Common myeloid progenitor, CD34-positive (primary cell): ENCODE data around the gene TNS4.
A peak's percentile ranks its signal among the peaks of the same experiment; 100 is the strongest.

Source experiments
- CTCF ChIA-PET: fragments of 350-600 bp; sonication (Branson Sonifier 250); formaldehyde crosslinking; loops from one replicate; lab custom pipeline; 2021; ENCODE audit warnings: antibody characterized with exemption; lab: Charles Lee
- POLR2A ChIA-PET: fragments of 350-600 bp; sonication (Branson Sonifier 250); formaldehyde crosslinking; loops from one replicate; lab custom pipeline; 2021; ENCODE audit warnings: antibody characterized with exemption; lab: Charles Lee
- DNase-seq, 3 donors: peaks; one replicate each; pipeline versions ENCODE4 v3.0.0 to v3.0.0-alpha.2; 2013
- H3K27ac ChIP-seq, 2 experiments: 1 replicate in 1 of 2; 2 replicates in 1 of 2; pipeline ENCODE4 v1.7.0; 2013; ENCODE audit warnings: inconsistent platforms in 2 of 2, low read length in 2 of 2, mild to moderate bottlenecking in 2 of 2, low read depth in 1 of 2, moderate library complexity in 1 of 2; ENCODE audit not compliant: severe bottlenecking in 2 of 2, insufficient read depth in 1 of 2, poor library complexity in 1 of 2
- H3K27me3 ChIP-seq, 5 experiments: replicated peaks in 2 of 5; 1 replicate in 3 of 5; 2 replicates in 2 of 5; pipeline versions ENCODE4 v1.6.1 to v1.7.0; 2013; ENCODE audit warnings: low read length in 4 of 5, mild to moderate bottlenecking in 2 of 5, moderate library complexity in 2 of 5, inconsistent platforms in 1 of 5; ENCODE audit not compliant: insufficient read depth in 5 of 5, control insufficient read depth in 4 of 5
- H3K36me3 ChIP-seq, 4 experiments: 1 replicate in 2 of 4; 2 replicates in 2 of 4; pipeline versions ENCODE4 v1.6.1 to v1.7.0; 2013; ENCODE audit warnings: low read length in 3 of 4, control low read depth in 1 of 4, mild to moderate bottlenecking in 1 of 4; ENCODE audit not compliant: control insufficient read depth in 4 of 4, insufficient read depth in 4 of 4
- H3K4me1 ChIP-seq, 4 experiments: 1 replicate in 3 of 4; 2 replicates in 1 of 4; pipeline versions ENCODE4 v1.6.1 to v1.7.1; 2013; ENCODE audit warnings: low read length in 3 of 4, mild to moderate bottlenecking in 3 of 4, control low read depth in 1 of 4, inconsistent platforms in 1 of 4, moderate library complexity in 1 of 4; ENCODE audit not compliant: control insufficient read depth in 4 of 4, insufficient read depth in 4 of 4; ENCODE audit errors: control extremely low read depth in 1 of 4
- H3K4me3 ChIP-seq, 7 experiments: 1 replicate in 4 of 7; 2 replicates in 3 of 7; pipeline versions ENCODE4 v1.5.1 to v1.7.0; 2013; ENCODE audit warnings: mild to moderate bottlenecking in 7 of 7, low read length in 6 of 7, moderate library complexity in 6 of 7, inconsistent platforms in 2 of 7, low read depth in 2 of 7, control low read depth in 1 of 7; ENCODE audit not compliant: insufficient read depth in 4 of 7, control insufficient read depth in 1 of 7; ENCODE audit errors: extremely low read depth in 1 of 7
- H3K9me3 ChIP-seq, 5 experiments: 1 replicate in 4 of 5; 2 replicates in 1 of 5; pipeline versions ENCODE4 v1.6.1 to v1.7.1; 2013; ENCODE audit warnings: low read length in 4 of 5, mild to moderate bottlenecking in 2 of 5, inconsistent platforms in 1 of 5, low read depth in 1 of 5, moderate library complexity in 1 of 5; ENCODE audit not compliant: control insufficient read depth in 4 of 5, insufficient read depth in 2 of 5; ENCODE audit errors: control extremely low read depth in 1 of 5
- WGBS: methylation state at CpG from one replicate; pipeline ENCODE4 v1.1.5; 2013; ENCODE audit not compliant: insufficient coverage; 5-methylcytosine and 5-hydroxymethylcytosine counted together

The TNS4 gene

DNA sequence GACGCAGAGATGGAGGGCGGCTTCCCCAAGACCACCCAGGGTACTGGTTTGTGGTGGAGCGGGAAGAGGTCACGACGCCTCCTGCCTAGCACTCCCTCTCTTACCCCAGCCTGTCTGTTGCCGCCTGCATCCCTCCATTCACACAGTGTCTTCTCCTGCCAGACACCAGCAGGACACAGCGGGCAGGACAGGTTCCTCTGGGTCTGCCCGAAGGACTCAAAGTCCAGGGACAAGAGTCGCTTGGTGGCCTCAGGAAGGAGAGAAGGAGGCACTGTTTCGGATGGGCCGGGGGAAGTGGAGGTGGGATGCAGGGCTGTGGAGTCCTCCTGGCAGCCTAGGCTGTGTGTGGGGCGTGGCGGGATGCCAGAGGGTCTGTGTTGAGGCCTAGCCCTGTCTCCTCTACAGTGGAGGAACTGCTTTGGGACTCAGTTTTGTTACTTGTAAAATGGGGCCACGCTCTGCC lies 19.6 kb upstream of the TNS4 start:
- POLR2A ChIA-PET, result no interaction called here
- no peak for DNase-seq
- H3K36me3 ChIP-seq, result no peaks in the 10 kb centered on the region
- H3K4me1 ChIP-seq, result peaks cover 5 to 20% (median 20%) of the 10 kb centered on the region in 4 experiments
- no peak overlapping the region for H3K4me3 ChIP-seq
- CTCF ChIA-PET, result interaction anchor here (0.7 to 1.4 kb wide), 3 partner anchors 11 to 25 kb away, joined by 3 to 6 read pairs (median 3); no protein-coding TSS in a partner anchor
- peaks cover 0 to 28% (median 7%) of the 10 kb centered on the region in 5 experiments for H3K27me3 ChIP-seq
- H3K27ac ChIP-seq, result no peak overlapping the region
- H3K9me3 ChIP-seq, result peaks cover 0 to 15% (median 2%) of the 10 kb centered on the region in 5 experiments
- WGBS, result 96% methylated on average over 11 of the region's 14 CpGs

DNA sequence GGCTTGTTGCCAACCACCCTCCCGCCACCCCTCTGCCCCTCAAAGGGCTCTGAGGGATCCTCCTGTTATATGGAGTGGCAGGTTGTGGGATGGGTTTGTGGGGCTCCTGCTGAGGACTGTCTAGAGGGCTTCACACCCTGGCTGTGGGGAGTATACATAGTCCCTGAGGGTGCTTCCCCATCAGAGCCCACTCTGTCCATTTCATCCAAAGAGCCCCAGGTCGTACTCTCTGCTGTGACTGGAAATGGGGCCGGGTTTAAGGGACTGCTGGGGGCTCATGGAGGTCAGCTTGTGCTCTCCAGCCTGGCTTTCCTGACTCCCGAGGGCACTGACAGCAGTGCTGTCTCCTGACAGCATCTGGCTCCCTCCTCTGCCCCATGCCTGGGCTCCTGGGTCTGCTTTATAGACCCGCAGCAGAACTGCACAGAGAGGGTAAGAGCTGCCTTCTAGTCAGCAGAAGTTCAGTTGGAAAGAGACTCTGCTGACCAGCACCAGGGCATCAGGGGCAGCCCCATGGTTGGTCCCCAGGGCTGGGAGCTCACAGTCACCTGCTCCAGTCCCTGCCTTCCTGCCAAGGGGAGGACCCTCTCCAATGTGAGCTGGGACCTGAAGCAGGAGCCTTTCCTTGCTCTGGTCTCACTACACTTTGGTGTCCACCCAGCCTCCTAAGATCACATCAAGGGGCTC lies 17.8 kb upstream of the TNS4 start:
- Histone ChIP-seq H3K27ac (no peak overlapping the region), H3K36me3 (no peaks in the 10 kb centered on the region), H3K27me3 (peaks cover 0 to 38% (median 10%) of the 10 kb centered on the region in 5 experiments), H3K4me1 (peaks cover 5 to 31% (median 26%) of the 10 kb centered on the region in 4 experiments), H3K9me3 (peaks cover 0 to 4% (median 0%) of the 10 kb centered on the region in 5 experiments), H3K4me3 (no peak overlapping the region)
- ChIA-PET POLR2A (no interaction called here), CTCF (interaction anchor here (1.2 to 1.6 kb wide), 4 partner anchors 13 to 43 kb away, joined by 4 to 6 read pairs (median 4); no protein-coding TSS in a partner anchor)
- DNase-seq, result no peak
- WGBS, result 94% methylated on average over 3 of the region's 5 CpGs

DNA sequence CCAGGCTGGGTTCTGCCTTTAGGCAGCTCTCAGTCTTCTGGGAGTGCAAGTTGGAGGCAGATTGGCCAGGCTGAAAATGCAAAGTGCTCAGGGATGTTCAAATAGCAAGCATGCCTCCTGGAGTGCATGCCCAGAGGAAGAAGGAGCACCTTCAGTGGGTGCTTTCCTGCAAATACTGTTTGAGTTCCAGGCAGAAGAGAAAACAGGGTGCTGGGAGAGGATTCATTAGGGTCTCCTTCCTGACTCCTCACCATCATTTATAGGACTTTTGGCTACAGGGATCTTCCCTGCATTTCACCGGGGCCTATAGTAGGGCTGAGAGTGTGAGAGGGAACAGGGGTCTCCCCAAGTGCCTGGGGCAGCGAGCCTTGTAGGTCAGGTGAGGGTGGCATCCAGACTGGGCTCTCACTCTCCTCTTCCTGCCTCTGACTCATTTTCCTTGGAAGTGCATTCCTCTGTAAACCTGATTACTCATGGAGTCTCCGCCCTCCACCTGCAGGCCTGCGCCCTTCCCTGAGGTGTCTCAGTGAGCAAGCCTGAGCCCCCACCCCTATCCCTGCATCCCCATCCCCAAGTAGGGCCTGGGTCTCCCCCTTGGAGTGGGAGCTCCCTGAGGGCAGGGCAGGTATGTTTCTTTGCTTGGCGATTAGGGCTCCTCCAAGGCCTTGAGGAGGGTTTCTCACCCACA lies 17.1 kb upstream of the TNS4 start:
- peaks cover 5 to 31% (median 26%) of the 10 kb centered on the region in 4 experiments for H3K4me1 ChIP-seq
- CTCF ChIA-PET, result interaction anchor here (1.3 to 1.6 kb wide), 4 partner anchors 19 to 43 kb away, joined by 3 to 5 read pairs (median 4); no protein-coding TSS in a partner anchor
- DNase-seq, result no peak
- H3K27me3 ChIP-seq, result peaks cover 0 to 45% (median 10%) of the 10 kb centered on the region in 5 experiments
- no peaks in the 10 kb centered on the region for H3K36me3 ChIP-seq
- POLR2A ChIA-PET, result no interaction called here
- WGBS, result 95% methylated on average over 4 of the region's 5 CpGs
- H3K4me3 ChIP-seq, result no peak overlapping the region
- peaks cover 0 to 4% (median 0%) of the 10 kb centered on the region in 5 experiments for H3K9me3 ChIP-seq
- no peak overlapping the region for H3K27ac ChIP-seq

DNA sequence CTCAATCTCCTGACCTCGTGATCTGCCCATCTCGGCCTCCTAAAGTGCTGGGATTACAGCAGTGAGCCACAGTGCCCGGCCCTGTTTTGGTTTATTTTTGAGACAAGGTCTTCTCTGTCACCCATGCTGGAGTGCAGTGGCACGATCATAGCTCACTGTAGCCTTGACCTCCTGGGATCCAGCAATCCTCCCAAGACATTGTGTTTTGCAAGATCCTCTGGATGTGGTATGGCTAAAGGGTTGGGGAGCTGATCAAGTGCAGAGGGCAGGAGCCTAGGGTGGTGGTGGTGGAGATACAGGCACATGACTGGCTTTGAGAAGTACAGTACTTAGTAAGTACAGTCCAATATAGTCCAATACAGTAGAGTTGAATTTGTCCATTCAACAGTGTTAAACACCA lies 16.6 kb upstream of the TNS4 start:
- no peaks in the 10 kb centered on the region for H3K9me3 ChIP-seq
- ChIA-PET CTCF (interaction anchor here (0.5 to 1.6 kb wide), 6 partner anchors 11 to 72 kb away, joined by 3 to 4 read pairs (median 4); no protein-coding TSS in a partner anchor), POLR2A (no interaction called here)
- no peaks in the 10 kb centered on the region for H3K36me3 ChIP-seq
- peaks cover 0 to 51% (median 14%) of the 10 kb centered on the region in 5 experiments for H3K27me3 ChIP-seq
- 98% methylated on average over 4 of the region's 4 CpGs for WGBS
- H3K4me3 ChIP-seq, result no peak overlapping the region
- no peak for DNase-seq
- H3K4me1 ChIP-seq, result peaks cover 5 to 31% (median 26%) of the 10 kb centered on the region in 4 experiments
- H3K27ac ChIP-seq, result no peak overlapping the region

DNA sequence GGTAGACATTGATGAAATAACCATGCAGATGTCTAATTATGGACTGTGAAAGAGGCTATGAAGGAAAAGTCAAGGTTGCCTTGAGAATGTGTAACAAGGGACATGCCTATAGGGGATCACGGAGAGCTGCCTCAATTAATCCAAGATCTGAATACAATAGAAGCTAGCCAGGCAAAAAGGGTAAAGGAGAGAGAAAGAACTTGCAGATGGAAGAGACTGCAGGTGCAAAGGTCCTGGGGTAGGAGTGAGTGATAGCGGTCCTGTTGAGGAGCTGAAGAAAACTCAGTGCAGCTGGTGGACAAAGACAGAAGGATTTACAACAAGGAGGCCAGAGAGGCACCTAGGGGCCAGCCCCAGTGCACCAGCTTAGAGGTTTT lies 15.9 kb upstream of the TNS4 start:
- Histone ChIP-seq H3K36me3 (no peaks in the 10 kb centered on the region), H3K27ac (no peak overlapping the region), H3K9me3 (no peaks in the 10 kb centered on the region), H3K4me1 (peaks cover 5 to 31% (median 26%) of the 10 kb centered on the region in 4 experiments), H3K27me3 (peaks cover 0 to 50% (median 14%) of the 10 kb centered on the region in 5 experiments), H3K4me3 (no peak overlapping the region)
- ChIA-PET POLR2A (interaction anchor here (1.1 kb wide), 1 partner anchor 31 kb away, joined by 3 read pairs; no protein-coding TSS in a partner anchor), CTCF (interaction anchor here (0.5 to 1.6 kb wide), 8 partner anchors 8 to 238 kb away, joined by 3 to 4 read pairs (median 4); no protein-coding TSS in a partner anchor)
- no peak for DNase-seq
- 70% methylated on average over 2 of the region's 2 CpGs for WGBS

DNA sequence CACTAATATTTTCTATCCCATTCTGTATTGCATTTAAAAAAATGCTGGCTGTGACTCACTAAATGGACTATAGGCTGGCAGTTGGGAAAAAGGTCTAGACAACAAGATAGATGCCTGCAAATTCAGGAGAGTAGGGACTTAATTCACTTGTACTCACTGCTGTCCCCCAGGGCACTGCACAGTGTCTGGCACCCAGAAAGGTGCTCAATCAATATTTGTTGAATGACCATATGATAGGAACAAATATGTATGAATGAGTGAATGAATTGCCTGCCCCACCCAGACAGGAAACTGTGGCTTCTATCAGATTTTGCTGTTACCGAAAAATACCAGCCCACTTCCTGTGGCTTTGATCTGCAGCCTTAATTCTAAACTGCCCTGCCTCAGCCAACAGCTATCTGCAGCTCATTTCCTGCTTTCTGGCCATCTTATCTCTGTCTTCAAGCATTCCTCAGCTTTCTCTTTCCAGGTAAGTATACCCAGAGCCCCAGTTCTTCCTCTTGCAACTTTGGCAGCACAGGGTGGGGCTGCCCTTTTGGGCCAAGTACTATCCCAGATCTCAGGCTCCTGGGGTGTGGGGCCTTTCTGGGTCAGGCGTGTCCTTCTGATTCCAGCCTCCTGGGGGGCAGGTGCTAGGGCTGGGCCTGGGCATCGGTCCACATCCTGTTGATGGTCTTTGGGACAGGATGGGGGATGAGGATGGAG lies 15.3 kb upstream of the TNS4 start:
- ChIA-PET CTCF (interaction anchor here (1.0 to 1.6 kb wide), 3 partner anchors 9 to 43 kb away, joined by 3 to 4 read pairs (median 3); no protein-coding TSS in a partner anchor), POLR2A (interaction anchor here (1.1 kb wide), 1 partner anchor 32 kb away, joined by 3 read pairs; no protein-coding TSS in a partner anchor)
- no peak overlapping the region for H3K27ac ChIP-seq
- peak; percentile 69 to 94 (median 92) for DNase-seq
- WGBS, result 0% methylated on average over 2 of the region's 3 CpGs
- H3K9me3 ChIP-seq, result no peaks in the 10 kb centered on the region
- peaks cover 5 to 31% (median 26%) of the 10 kb centered on the region in 4 experiments for H3K4me1 ChIP-seq
- H3K27me3 ChIP-seq, result peaks cover 0 to 56% (median 14%) of the 10 kb centered on the region in 5 experiments
- H3K4me3 ChIP-seq, result peak overlapping the region in 3 of 7 experiments; percentile 2 to 43 (median 3)
- no peaks in the 10 kb centered on the region for H3K36me3 ChIP-seq
